HG03108 (cell line): ENCODE data around the gene NFIA.
"Not testable (repeated sequence)": the region's sequence is repeated elsewhere in the genome, so short reads cannot be mapped to it uniquely, and the experiment has no call there.

Experiments
- ATAC-seq: cut with Tn5 transposase; IDR thresholded peaks from one replicate; pipeline ENCODE4 v1.9.1; 2021; ENCODE audit warnings: moderate library complexity; ENCODE audit not compliant: unreplicated experiment

The NFIA gene

GRCh38 chr1:61058483-61059245 lies 23.7 kb upstream of the NFIA start:
- no peak for ATAC-seq

GRCh38 chr1:61061601-61062000 lies 20.8 kb upstream of the NFIA start:
- ATAC-seq = not testable (repeated sequence)

GRCh38 chr1:61064673-61065072 lies 17.7 kb upstream of the NFIA start:
- ATAC-seq = no peak

GRCh38 chr1:61067446-61068019 lies 14.8 kb upstream of the NFIA start:
- no peak for ATAC-seq

- no peak for ATAC-seq
Observed at GRCh38 chr1:61070054-61070453, 12.3 kb upstream of the NFIA start.

GRCh38 chr1:61071205-61072130 lies 10.9 kb upstream of the NFIA start:
- no peak for ATAC-seq

GRCh38 chr1:61073871-61074270 lies 8.5 kb upstream of the NFIA start:
- ATAC-seq = no peak

- not testable (repeated sequence) for ATAC-seq
Observed at GRCh38 chr1:61075833-61076232, 6.5 kb upstream of the NFIA start.

- ATAC-seq = peak; percentile 75
Observed at GRCh38 chr1:61076728-61077675, 5.4 kb upstream of the NFIA start.

GRCh38 chr1:61077676-61078541 lies 4.5 kb upstream of the NFIA start:
- peak; percentile 62 for ATAC-seq

GRCh38 chr1:61078618-61079295 lies 3.6 kb upstream of the NFIA start:
- ATAC-seq = no peak

- ATAC-seq = no peak
Observed at GRCh38 chr1:61079296-61079897, 3.0 kb upstream of the NFIA start.

GRCh38 chr1:61079898-61080336 lies 2.4 kb upstream of the NFIA start:
- no peak for ATAC-seq

GRCh38 chr1:61080413-61081143 lies 1.8 kb upstream of the NFIA start:
- no peak for ATAC-seq

- no peak for ATAC-seq
Observed at GRCh38 chr1:61081144-61081685, 1.1 kb upstream of the NFIA start.

- no peak for ATAC-seq
Observed at GRCh38 chr1:61081686-61082310, 563 bp upstream of the NFIA start.
